H1 (cell line): ENCODE data around the gene QRICH1. TPM values are rescaled to one million over a fixed set of nuclear protein-coding genes. Genes with fewer than 3 reads are reported as not detected.

Experiments used
- BACH1 ChIP-seq: IDR thresholded peaks from 2 replicates; pipeline ENCODE4 v1.6.1; 2012; ENCODE audit warnings: low read length, improper control_type of control experiment
- BCL11A ChIP-seq, 2 experiments: IDR thresholded peaks; one replicate each; pipeline ENCODE4 v1.6.1; 2011; ENCODE audit warnings: low read depth in 2 of 2, low read length in 2 of 2, mild to moderate bottlenecking in 2 of 2
- CHD7 ChIP-seq: fragments of 300-600 bp; sonication (generic); IDR thresholded peaks from 2 replicates; pipeline ENCODE4 v1.7.1; 2012; ENCODE audit warnings: low read length, moderate library complexity, mild to moderate bottlenecking, inconsistent platforms; ENCODE audit not compliant: insufficient replicate concordance
- E2F6 ChIP-seq: IDR thresholded peaks from 2 replicates; pipeline ENCODE4 v1.6.1; 2012; ENCODE audit warnings: inconsistent platforms
- HDAC6 ChIP-seq: IDR thresholded peaks from one replicate; pipeline ENCODE4 v1.7.1; 2012; ENCODE audit warnings: low read depth, mild to moderate bottlenecking, inconsistent platforms, low read length, moderate library complexity
- JUN ChIP-seq: IDR thresholded peaks from 2 replicates; pipeline ENCODE4 v1.6.1; 2011; ENCODE audit warnings: low read depth, mild to moderate bottlenecking, improper control_type of control experiment, low read length
- TAF7 ChIP-seq: optimal IDR thresholded peaks from 2 replicates; pipeline ENCODE3; 2011; ENCODE audit warnings: low read depth, mild to moderate bottlenecking, inconsistent platforms, low read length, moderate library complexity, borderline replicate concordance
- TCF12 ChIP-seq: IDR thresholded peaks from 2 replicates; pipeline ENCODE4 v1.6.1; 2011; ENCODE audit warnings: low read depth, mild to moderate bottlenecking, low read length
- USF2 ChIP-seq: IDR thresholded peaks from 2 replicates; pipeline ENCODE4 v1.6.1; 2011; ENCODE audit warnings: low read length, improper control_type of control experiment
- YY1 ChIP-seq: IDR thresholded peaks from 2 replicates; pipeline ENCODE4 v1.6.1; 2011; ENCODE audit warnings: low read depth, mild to moderate bottlenecking, low read length
- polyA plus RNA-seq, 7 experiments: library from polyadenylated mRNA; depleted of rRNA in 3 of 7; stranded (reverse) in 5 of 7; unstranded in 2 of 7; fragments of >200 nt in 5 of 7; fragments of 200-250 nt in 2 of 7; gene quantifications; 1 replicate in 5 of 7; 2 replicates in 1 of 7; 4 replicates in 1 of 7; pipeline versions ENCODE4 v1.2.1 to v1.2.3, GENCODE V29; 2011 to 2013; ENCODE audit warnings: missing spikeins in 2 of 7, mixed read lengths in 2 of 7
- total RNA-seq: library from RNA; stranded (reverse); fragmentation: NEBNext Ultra II Directional; extraction: Animal tissue kit (Norgen Biotek cat#: 25700); gene quantifications from 2 replicates; pipeline ENCODE4 v1.2.1, GENCODE V29; 2021

QRICH1 gene
- total and polyA plus RNA-seq, 2 of the 8 experiments (the other 6 are each of a cell fraction or from before 2014, with no cell fraction given): 128 to 142 TPM

GRCh38 chr3:49005998-49006397 is 87.9 kb downstream of the QRICH1 start (continued):
- TF ChIP-seq CHD7 (no peak), TCF12 (no peak), JUN (no peak), E2F6 (no peak), USF2 (no peak), BACH1 (no peak), BCL11A (IDR thresholded peaks at IDR 0.05; ENCODE audit: low read depth in 2 of 2, low read length in 2 of 2) (no peak), TAF7 (no peak), HDAC6 (no peak), YY1 (no peak)
